ENCODE measurements around the gene LDB2. TPM values are rescaled to one million over a fixed set of nuclear protein-coding genes. Genes with fewer than 3 reads are reported as not detected.

Gene LDB2
- total RNA-seq, 4 donors from 2014 or later, result 48.8 to 298 (median 152) TPM

DNA sequence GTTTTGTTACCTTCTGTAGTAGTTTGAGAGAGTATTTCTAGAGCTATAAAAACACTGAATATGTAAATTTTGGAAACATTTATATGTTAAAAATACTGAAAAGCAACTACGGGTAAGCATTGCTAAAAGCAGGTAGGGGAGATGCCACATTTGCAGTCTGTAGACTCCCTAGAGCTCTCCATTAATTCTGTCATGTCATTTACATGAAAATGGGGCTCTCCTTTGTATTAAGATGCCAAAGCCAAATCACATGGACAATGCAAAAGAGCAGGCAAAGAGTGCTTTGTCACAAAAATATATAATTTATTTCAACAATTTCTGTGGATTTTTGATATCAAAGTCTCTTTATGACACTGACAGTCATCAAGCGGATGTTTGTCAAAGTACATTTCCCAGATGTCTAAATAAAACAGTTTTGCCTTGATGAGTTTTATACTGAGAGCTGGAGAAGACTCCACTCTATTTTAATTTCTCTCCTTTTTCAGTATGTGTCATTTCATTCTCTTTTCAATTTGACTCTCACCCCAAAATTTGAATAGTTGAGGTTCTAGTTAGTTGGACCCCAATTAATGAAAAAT is 51.8 kb downstream of the LDB2 start:
- intact Hi-C loops (cut with DNase I; ENCODE audit: low total_unique reads), result no loop called here
- TF ChIP-seq CTCF (IDR thresholded peaks at IDR 0.05), result no peak
- no peak for TF ChIP-seq POLR2A (IDR thresholded peaks at IDR 0.05)
- Histone ChIP-seq H3K36me3 (no peaks in the 10 kb centered on the region), H3K9me3 (no peaks in the 10 kb centered on the region), H3K4me1 (no peaks in the 10 kb centered on the region), H3K4me3 (no peak overlapping the region), H3K27me3 (no peaks in the 10 kb centered on the region), H3K27ac (no peak overlapping the region)
- DNase-seq, result no peak

DNA sequence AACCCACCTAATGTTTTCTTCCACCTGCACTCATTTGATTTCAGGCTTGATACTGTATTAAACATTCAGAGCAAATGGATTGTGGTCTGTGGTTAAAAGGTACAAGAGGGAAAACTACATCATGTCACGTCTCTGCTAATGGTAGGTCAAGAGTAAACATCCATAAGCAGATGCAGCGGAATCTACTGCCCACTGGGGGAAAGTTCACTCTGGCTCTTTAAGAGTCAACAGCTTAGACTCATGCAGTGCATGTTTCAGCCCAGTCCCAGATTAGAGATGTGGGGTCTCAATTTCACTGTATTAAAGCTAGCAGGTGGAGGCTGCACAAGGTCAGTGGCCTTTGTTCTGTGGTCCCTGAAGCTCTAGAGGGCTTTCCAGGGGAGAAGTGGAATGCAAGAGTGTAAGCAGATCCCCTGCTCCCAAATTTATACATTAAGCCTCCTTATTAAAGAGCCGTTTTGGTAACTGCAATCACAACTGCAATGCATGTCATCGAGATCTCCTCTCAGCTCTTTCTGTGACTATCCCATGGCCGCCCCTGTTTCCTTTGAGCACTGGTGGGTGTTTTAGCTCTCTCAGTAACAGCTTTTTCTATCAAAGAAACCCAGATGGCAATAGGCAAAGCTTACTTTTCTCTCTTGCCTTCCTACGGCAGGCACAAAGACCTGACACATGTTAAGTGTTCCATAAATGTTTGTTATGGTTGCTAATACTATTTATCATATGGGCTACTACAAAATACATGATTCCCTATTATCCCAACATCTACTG is 53.4 kb downstream of the LDB2 start:
- no peaks in the 10 kb centered on the region for H3K4me1 ChIP-seq
- peak overlapping the region; percentile 4 to 55 for H3K27ac ChIP-seq
- H3K36me3 ChIP-seq, result no peaks in the 10 kb centered on the region
- no peaks in the 10 kb centered on the region for H3K27me3 ChIP-seq
- no peak for DNase-seq
- TF ChIP-seq POLR2A (IDR thresholded peaks at IDR 0.05) (no peak), CTCF (IDR thresholded peaks at IDR 0.05) (no peak)
- no peak overlapping the region for H3K4me3 ChIP-seq
- intact Hi-C loops (cut with DNase I; ENCODE audit: low total_unique reads), result no loop called here
- H3K9me3 ChIP-seq, result no peaks in the 10 kb centered on the region

DNA sequence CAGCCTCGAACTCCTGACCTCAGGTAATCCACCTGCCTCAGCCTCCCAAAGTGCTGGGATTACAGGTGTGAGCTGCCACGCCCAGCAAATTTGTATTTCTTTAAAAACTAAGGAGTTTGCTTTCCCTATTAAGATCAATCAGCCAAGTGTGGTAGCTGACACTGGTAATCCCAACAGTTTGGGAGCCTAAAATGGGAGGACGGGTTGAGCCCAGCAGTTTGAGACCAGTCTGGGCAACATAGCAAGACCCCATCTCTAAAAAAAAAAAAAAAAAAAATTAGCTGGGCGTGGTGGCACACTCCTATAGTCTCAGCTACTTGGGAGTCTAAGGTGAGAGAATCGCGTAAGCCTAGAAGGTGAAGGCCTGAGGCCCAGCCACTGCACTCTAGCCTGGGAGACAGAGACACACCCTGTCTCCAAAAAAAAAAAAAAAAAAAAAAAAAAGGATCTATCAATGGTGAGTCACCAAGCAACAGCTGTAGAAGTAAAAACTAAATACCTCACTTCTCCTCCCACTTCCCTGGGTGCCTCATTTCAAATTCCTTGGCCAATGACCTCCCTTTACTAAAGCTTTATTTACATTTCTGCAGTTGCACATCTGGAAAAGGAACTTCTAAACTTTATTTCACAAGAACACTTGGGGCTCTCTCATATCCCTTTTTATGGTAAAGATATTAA is 54.5 kb downstream of the LDB2 start:
- Histone ChIP-seq H3K9me3 (no peaks in the 10 kb centered on the region), H3K27me3 (no peaks in the 10 kb centered on the region), H3K4me3 (no peak overlapping the region), H3K36me3 (no peaks in the 10 kb centered on the region), H3K27ac (peak overlapping the region; percentile 4 to 55), H3K4me1 (no peaks in the 10 kb centered on the region)
- TF ChIP-seq CTCF (IDR thresholded peaks at IDR 0.05), result no peak
- no peak for TF ChIP-seq POLR2A (IDR thresholded peaks at IDR 0.05)
- DNase-seq, result no peak
- intact Hi-C loops (cut with DNase I; ENCODE audit: low total_unique reads), result no loop called here

- no peak for DNase-seq
- no peak overlapping the region for H3K27ac ChIP-seq
- H3K36me3 ChIP-seq, result no peaks in the 10 kb centered on the region
- intact Hi-C loops (cut with DNase I; ENCODE audit: low total_unique reads), result no loop called here
- no peaks in the 10 kb centered on the region for H3K9me3 ChIP-seq
- H3K4me3 ChIP-seq, result no peak overlapping the region
- no peaks in the 10 kb centered on the region for H3K4me1 ChIP-seq
- TF ChIP-seq POLR2A (IDR thresholded peaks at IDR 0.05) (no peak), CTCF (IDR thresholded peaks at IDR 0.05) (no peak)
- H3K27me3 ChIP-seq, result no peaks in the 10 kb centered on the region
Measured at GRCh38 chr4:16838226-16838875, 60.1 kb downstream of the LDB2 start.

Data from uterus (tissue), 4 donors.